Measurements from ENCODE around the gene PPARA.

PPARA gene

DNA sequence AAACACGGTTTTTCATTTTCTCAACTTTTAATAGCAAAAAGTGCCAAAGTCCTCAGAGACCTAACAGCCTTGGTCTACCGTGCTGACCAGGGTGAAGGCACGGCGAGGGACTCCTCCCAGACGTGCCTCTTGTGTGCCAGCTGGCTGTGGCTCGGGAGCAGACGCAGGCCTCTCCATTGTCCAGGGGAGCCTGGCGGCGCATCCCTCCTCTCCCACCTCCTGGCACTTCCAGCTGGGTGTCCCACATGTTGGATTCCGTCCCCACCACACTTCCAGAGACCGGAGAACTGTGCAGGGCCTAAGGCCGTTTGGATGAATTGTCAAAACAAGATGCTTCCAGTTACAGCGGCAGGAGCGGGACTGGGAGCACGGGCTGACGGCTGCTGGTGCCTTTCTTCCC lies 88.2 kb downstream of the PPARA start:
- H3K36me3 Mint-ChIP-seq (ENCODE audit: low read depth): peaks cover 36% of the 10 kb centered on the region
- TF ChIP-seq, protein P1, sequence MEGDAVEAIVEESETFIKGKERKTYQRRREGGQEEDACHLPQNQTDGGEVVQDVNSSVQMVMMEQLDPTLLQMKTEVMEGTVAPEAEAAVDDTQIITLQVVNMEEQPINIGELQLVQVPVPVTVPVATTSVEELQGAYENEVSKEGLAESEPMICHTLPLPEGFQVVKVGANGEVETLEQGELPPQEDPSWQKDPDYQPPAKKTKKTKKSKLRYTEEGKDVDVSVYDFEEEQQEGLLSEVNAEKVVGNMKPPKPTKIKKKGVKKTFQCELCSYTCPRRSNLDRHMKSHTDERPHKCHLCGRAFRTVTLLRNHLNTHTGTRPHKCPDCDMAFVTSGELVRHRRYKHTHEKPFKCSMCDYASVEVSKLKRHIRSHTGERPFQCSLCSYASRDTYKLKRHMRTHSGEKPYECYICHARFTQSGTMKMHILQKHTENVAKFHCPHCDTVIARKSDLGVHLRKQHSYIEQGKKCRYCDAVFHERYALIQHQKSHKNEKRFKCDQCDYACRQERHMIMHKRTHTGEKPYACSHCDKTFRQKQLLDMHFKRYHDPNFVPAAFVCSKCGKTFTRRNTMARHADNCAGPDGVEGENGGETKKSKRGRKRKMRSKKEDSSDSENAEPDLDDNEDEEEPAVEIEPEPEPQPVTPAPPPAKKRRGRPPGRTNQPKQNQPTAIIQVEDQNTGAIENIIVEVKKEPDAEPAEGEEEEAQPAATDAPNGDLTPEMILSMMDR (IDR thresholded peaks at IDR 0.05; ENCODE audit: unreplicated experiment in 3 of 3): no peak
- no peak overlapping the region for H3K4me3 Mint-ChIP-seq
- H3K4me1 Mint-ChIP-seq: no peaks in the 10 kb centered on the region
- no peak overlapping the region for H3K27ac Mint-ChIP-seq
- H3K27me3 Mint-ChIP-seq (ENCODE audit: low read depth): peaks cover 4% of the 10 kb centered on the region
- H3K9me3 Mint-ChIP-seq: no peaks in the 10 kb centered on the region

DNA sequence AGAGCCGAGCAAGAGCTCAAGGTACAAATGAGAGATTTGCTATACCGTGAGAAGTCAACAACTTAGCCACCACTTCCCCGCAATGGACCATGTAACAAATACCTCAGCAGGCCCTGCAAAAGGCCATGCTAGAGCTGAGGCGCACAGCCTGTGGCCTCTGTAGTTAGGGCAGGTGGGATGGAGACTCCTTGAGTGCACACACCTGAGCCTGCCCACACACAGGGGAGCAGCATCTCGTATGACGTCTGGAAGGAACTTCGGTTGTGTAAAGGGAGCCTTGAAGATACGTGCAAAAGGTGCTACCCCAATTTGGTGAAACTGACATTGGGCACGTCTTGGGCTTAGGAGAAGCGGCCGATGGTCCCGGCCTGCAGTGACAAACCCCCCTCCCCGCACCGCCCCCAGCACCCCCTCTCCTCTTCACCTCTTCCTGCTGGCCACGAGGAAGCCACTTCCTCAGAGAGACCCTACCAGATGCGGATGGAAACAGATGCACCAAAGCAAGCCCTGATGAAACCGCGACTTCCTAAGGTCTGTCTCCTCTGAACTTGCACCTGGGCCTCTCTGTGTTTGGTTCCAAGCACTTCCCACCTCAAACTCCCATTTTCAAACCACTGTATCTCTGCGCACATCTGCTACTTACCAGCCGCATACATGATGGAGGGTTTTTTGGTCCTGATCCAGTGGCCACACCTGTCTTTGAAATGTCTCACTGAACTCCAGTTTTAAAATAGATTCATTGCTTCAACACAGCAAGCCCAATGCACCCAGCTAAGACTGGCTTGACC lies 89.1 kb downstream of the PPARA start:
- H3K27ac Mint-ChIP-seq: no peak overlapping the region
- no peak overlapping the region for H3K4me3 Mint-ChIP-seq
- H3K4me1 Mint-ChIP-seq: no peaks in the 10 kb centered on the region
- TF ChIP-seq, protein P1 (IDR thresholded peaks at IDR 0.05; ENCODE audit: unreplicated experiment in 3 of 3): no peak
- H3K36me3 Mint-ChIP-seq (ENCODE audit: low read depth): peaks cover 41% of the 10 kb centered on the region
- H3K9me3 Mint-ChIP-seq: no peaks in the 10 kb centered on the region
- peaks cover 4% of the 10 kb centered on the region for H3K27me3 Mint-ChIP-seq (ENCODE audit: low read depth)

DNA sequence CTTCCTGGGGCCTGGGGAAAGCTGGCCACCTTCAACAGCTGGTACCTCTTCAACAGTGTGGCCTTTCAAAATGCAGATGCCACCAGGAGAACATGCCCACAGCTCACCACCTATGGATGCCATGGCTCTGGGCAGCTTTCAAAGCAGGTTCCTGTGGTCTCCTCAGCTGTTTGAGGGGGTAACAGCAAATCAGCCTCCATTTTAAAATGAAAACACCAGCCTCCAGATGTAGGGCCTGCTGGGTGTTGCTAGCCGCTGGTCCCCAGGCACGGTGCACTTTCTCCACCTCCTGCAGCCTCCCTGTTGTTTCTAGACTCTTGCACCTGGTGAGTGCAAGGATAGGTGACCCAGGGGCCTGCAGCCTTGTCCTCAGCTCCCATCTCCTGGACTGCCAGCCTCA lies 89.7 kb downstream of the PPARA start:
- TF ChIP-seq, protein P1 (IDR thresholded peaks at IDR 0.05; ENCODE audit: unreplicated experiment in 3 of 3): no peak
- Mint-ChIP-seq H3K27ac (no peak overlapping the region), H3K36me3 (ENCODE audit: low read depth) (peaks cover 39% of the 10 kb centered on the region), H3K4me1 (no peaks in the 10 kb centered on the region), H3K27me3 (ENCODE audit: low read depth) (peaks cover 4% of the 10 kb centered on the region), H3K9me3 (no peaks in the 10 kb centered on the region), H3K4me3 (no peak overlapping the region)

DNA sequence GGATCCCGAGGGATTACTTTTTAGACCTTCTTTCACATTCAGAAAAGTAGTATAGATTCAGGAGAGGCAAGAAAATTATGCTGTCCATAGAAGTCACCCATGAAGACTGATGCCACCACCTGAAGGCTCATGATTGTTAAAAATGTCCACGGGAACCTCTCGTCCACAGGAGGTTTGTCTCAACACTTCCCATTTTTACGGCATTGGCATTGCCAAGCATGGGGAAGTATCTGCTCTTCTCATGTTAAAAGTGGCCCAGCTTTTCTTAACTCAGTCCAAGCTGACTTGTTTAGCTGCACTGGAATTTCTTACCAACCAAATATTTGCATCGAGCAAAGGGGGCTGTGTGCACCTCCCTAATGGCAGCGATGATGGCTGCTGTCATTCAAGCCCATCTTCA lies 90.2 kb downstream of the PPARA start:
- Mint-ChIP-seq H3K4me3 (no peak overlapping the region), H3K4me1 (peaks cover under 1% of the 10 kb centered on the region), H3K27ac (no peak overlapping the region), H3K36me3 (ENCODE audit: low read depth) (peaks cover 35% of the 10 kb centered on the region), H3K27me3 (ENCODE audit: low read depth) (peaks cover 4% of the 10 kb centered on the region), H3K9me3 (no peaks in the 10 kb centered on the region)
- TF ChIP-seq, protein P1 (IDR thresholded peaks at IDR 0.05; ENCODE audit: unreplicated experiment in 3 of 3): no peak

DNA sequence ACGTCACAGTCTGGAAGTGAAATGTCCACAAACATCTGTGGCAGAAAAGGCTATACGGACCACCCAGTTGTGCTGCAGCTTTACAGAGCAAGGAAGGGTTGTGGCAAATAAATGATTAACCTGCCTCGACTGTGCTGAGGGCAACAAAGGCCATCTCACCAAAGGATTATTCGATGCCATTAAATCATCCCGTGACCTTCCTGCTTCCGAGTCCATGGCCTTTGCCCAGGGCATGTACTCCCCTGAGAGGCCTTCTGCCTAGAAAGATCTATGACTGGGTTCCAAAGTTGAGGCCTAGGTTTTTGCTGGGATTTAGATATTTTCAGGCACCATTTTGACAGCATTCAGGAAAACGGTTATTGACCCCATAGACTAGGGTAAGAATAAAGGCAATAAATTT lies 90.6 kb downstream of the PPARA start:
- TF ChIP-seq, protein P1 (IDR thresholded peaks at IDR 0.05; ENCODE audit: unreplicated experiment in 3 of 3): no peak
- Mint-ChIP-seq H3K36me3 (ENCODE audit: low read depth) (peaks cover 35% of the 10 kb centered on the region), H3K27ac (no peak overlapping the region), H3K4me1 (peaks cover 5% of the 10 kb centered on the region), H3K27me3 (ENCODE audit: low read depth) (peaks cover 4% of the 10 kb centered on the region), H3K9me3 (no peaks in the 10 kb centered on the region), H3K4me3 (no peak overlapping the region)
